Right lobe of liver (tissue), 6 donors: Measurements from ENCODE around the gene AKAP8. TPM values are rescaled to one million over a fixed set of nuclear protein-coding genes. Genes with fewer than 3 reads are reported as not detected.
"Not testable (repeated sequence)": the region's sequence is repeated elsewhere in the genome, so short reads cannot be mapped to it uniquely, and the experiment has no call there.

Experiments
- ATAC-seq, 4 donors: fragments of 200-7000 bp; cut with Tn5 transposase; one replicate each; pipeline ENCODE4 v1.9.1; 2020; ENCODE audit warnings: mild to moderate bottlenecking in 4 of 4, moderate library complexity in 4 of 4
- DNase-seq, 3 donors: peaks; one replicate each; pipeline ENCODE4 v3.0.0-alpha.2; 2020
- H3K27ac ChIP-seq, 3 donors: fragments of 200-600 bp; one replicate each; pipeline ENCODE4 v1.8.0; 2022
- H3K27me3 ChIP-seq, 2 donors: fragments of 200-600 bp; one replicate each; pipeline ENCODE4 v1.8.0; 2022
- H3K36me3 ChIP-seq, 4 donors: fragments of 200-600 bp; sonication (generic) in 1 of 4; one replicate each; pipeline versions ENCODE4 v1.5.1 to v1.8.0; 2017 to 2022; ENCODE audit warnings: control low read depth in 1 of 4
- H3K4me1 ChIP-seq, 4 donors: fragments of 200-600 bp; sonication (generic) in 1 of 4; one replicate each; pipeline versions ENCODE4 v1.5.1 to v1.8.0; 2017 to 2022; ENCODE audit warnings: control low read depth in 1 of 4
- H3K4me3 ChIP-seq, 3 donors: fragments of 200-600 bp; one replicate each; pipeline ENCODE4 v1.8.0; 2022
- H3K9me3 ChIP-seq, 4 donors: fragments of 200-600 bp; sonication (generic) in 1 of 4; one replicate each; pipeline versions ENCODE4 v1.5.1 to v1.8.0; 2017 to 2022; ENCODE audit warnings: control low read depth in 1 of 4
- CTCF ChIP-seq, 4 donors: fragments of 200-600 bp in 3 of 4; fragments of 450-650 bp in 1 of 4; IDR thresholded peaks; one replicate each; pipeline versions ENCODE4 v1.5.1 to v1.8.0; 2016 to 2022; ENCODE audit warnings: antibody characterized with exemption in 4 of 4, mild to moderate bottlenecking in 2 of 4
- POLR2A ChIP-seq: fragments of 450-650 bp; IDR thresholded peaks from one replicate; pipeline ENCODE4 v1.6.1; 2017; ENCODE audit warnings: antibody characterized with exemption, mild to moderate bottlenecking
- WGBS: methylation state at CpG from one replicate; pipeline ENCODE4 v1.1.6; 2018; ENCODE audit warnings: low coverage, low lambda C conversion rate; ENCODE audit not compliant: insufficient coverage; ENCODE audit errors: missing lambda C conversion rate; 5-methylcytosine and 5-hydroxymethylcytosine counted together
- intact Hi-C, 2 donors: fragments of 100-400 bp; cut with DNase I; formaldehyde crosslinking; loops; one replicate each; pipeline versions ENCODE4 v1.11.2 to v1.14.1; 2022
- total RNA-seq, 6 experiments: library from RNA; depleted of rRNA in 2 of 6; stranded (reverse); fragments of >200 nt in 2 of 6; fragmentation: NEBNext Ultra II Directional in 3 of 6; extraction: Animal tissue kit (Norgen Biotek cat#: 25700) in 3 of 6; gene quantifications; one replicate each; pipeline versions ENCODE4 v1.1.0 to v1.2.4, GENCODE V29; 2016 to 2023
- donor health status: DM: no; HTN: yes; CAD: no.
- donor health status: DM: no; HTN: no; CAD: no.
- donor health status: DM: no; HTN: no; CAD: no.
- donor health status: DM: no; HTN: yes; CAD: no.
- donor health status: DM: no; HTN: yes; CAD: no.

Gene AKAP8
- total RNA-seq, 6 experiments from 2014 or later, result 10.0 to 20.2 (median 13.3) TPM

- H3K36me3 ChIP-seq, result peaks cover 0 to 7% (median 0%) of the 10 kb centered on the region in 4 donors
- DNase-seq, result peak in 1 of 3 donors; percentile 52
- peaks cover 0 to 57% (median 19%) of the 10 kb centered on the region in 4 donors for H3K4me1 ChIP-seq
- no peak for ATAC-seq
- WGBS, result under 1% methylated on average over 15 of the region's 16 CpGs
- no peaks in the 10 kb centered on the region for H3K27me3 ChIP-seq
- peak overlapping the region; percentile 99 to 100 (median 100) for H3K4me3 ChIP-seq
- H3K9me3 ChIP-seq, result no peaks in the 10 kb centered on the region
- peak overlapping the region; percentile 67 to 80 (median 78) for H3K27ac ChIP-seq
- intact Hi-C loops, result no loop called here
- TF ChIP-seq POLR2A, result no peak
These were observed 38.6 kb upstream of the AKAP8 start for GRCh38 chr19:15418231-15418578.

- ATAC-seq (no peak), DNase-seq (peak in 2 of 3 donors; percentile 46 to 47)
- peaks cover 0 to 60% (median 20%) of the 10 kb centered on the region in 4 donors for H3K4me1 ChIP-seq
- no peaks in the 10 kb centered on the region for H3K27me3 ChIP-seq
- intact Hi-C loops, result no loop called here
- H3K27ac ChIP-seq, result peak overlapping the region in 1 of 3 donors; percentile 78
- no peaks in the 10 kb centered on the region for H3K9me3 ChIP-seq
- peak overlapping the region; percentile 99 to 100 (median 100) for H3K4me3 ChIP-seq
- WGBS, result 11% methylated on average over 6 of the region's 9 CpGs
- peaks cover 0 to 2% (median 0%) of the 10 kb centered on the region in 4 donors for H3K36me3 ChIP-seq
- TF ChIP-seq POLR2A, result no peak
- TF ChIP-seq CTCF (IDR thresholded peaks at IDR 0.05), result no peak
These were observed 38.1 kb upstream of the AKAP8 start for GRCh38 chr19:15417699-15418098.

GRCh38 chr19:15412832-15413231 is 33.2 kb upstream of the AKAP8 start:
- Histone ChIP-seq H3K36me3 (peaks cover 0 to 19% (median 1%) of the 10 kb centered on the region in 4 donors), H3K27me3 (no peaks in the 10 kb centered on the region), H3K4me1 (peaks cover 0 to 68% (median 16%) of the 10 kb centered on the region in 4 donors), H3K4me3 (no peak overlapping the region), H3K9me3 (no peaks in the 10 kb centered on the region), H3K27ac (no peak overlapping the region)
- TF ChIP-seq POLR2A (no peak), CTCF (IDR thresholded peaks at IDR 0.05) (no peak)
- DNase-seq (no peak), ATAC-seq (no peak)
- 81% methylated on average over 4 of the region's 4 CpGs for WGBS
- intact Hi-C loops, result no loop called here

GRCh38 chr19:15411351-15411750 is 31.8 kb upstream of the AKAP8 start:
- H3K27me3 ChIP-seq, H3K4me3 ChIP-seq, H3K27ac ChIP-seq, DNase-seq, H3K9me3 ChIP-seq, intact Hi-C loops: not testable (repeated sequence)
- WGBS, result 33% methylated on average over 2 of the region's 2 CpGs
- peak; percentile 47 to 70 (median 64) for ATAC-seq
- peaks cover 0 to 53% (median 12%) of the 10 kb centered on the region in 4 donors for H3K4me1 ChIP-seq
- H3K36me3 ChIP-seq, result peaks cover 0 to 19% (median 1%) of the 10 kb centered on the region in 4 donors

GRCh38 chr19:15404780-15405211 is 25.2 kb upstream of the AKAP8 start:
- ATAC-seq (no peak), DNase-seq (no peak)
- H3K4me1 ChIP-seq, result peaks cover 0 to 6% (median 0%) of the 10 kb centered on the region in 4 donors
- no peaks in the 10 kb centered on the region for H3K9me3 ChIP-seq
- no peak overlapping the region for H3K4me3 ChIP-seq
- intact Hi-C loops, result no loop called here
- no peak overlapping the region for H3K27ac ChIP-seq
- TF ChIP-seq POLR2A, result no peak
- TF ChIP-seq CTCF (IDR thresholded peaks at IDR 0.05), result no peak
- no peaks in the 10 kb centered on the region for H3K27me3 ChIP-seq
- H3K36me3 ChIP-seq, result peaks cover 0 to 48% (median 10%) of the 10 kb centered on the region in 4 donors
- WGBS, result 60% methylated on average over 2 of the region's 3 CpGs
